VCaP (cell line): ENCODE data around the gene ITPR2.
"Not testable (repeated sequence)": the region's sequence is repeated elsewhere in the genome, so short reads cannot be mapped to it uniquely, and the experiment has no call there.

Experiments
- H3K27ac ChIP-seq: fragments of 450-650 bp; 2 replicates; pipeline ENCODE4 v1.5.1; 2017
- TF ChIP-seq, protein P1 (sequence below): fragments of 450-650 bp; conservative IDR thresholded peaks from 2 replicates; pipeline ENCODE4 v1.5.1; 2017; ENCODE audit warnings: mild to moderate bottlenecking, moderate library complexity

Gene ITPR2

GRCh38 chr12:26520109-26520508 lies 312.9 kb downstream of the ITPR2 start:
- TF ChIP-seq, protein P1, sequence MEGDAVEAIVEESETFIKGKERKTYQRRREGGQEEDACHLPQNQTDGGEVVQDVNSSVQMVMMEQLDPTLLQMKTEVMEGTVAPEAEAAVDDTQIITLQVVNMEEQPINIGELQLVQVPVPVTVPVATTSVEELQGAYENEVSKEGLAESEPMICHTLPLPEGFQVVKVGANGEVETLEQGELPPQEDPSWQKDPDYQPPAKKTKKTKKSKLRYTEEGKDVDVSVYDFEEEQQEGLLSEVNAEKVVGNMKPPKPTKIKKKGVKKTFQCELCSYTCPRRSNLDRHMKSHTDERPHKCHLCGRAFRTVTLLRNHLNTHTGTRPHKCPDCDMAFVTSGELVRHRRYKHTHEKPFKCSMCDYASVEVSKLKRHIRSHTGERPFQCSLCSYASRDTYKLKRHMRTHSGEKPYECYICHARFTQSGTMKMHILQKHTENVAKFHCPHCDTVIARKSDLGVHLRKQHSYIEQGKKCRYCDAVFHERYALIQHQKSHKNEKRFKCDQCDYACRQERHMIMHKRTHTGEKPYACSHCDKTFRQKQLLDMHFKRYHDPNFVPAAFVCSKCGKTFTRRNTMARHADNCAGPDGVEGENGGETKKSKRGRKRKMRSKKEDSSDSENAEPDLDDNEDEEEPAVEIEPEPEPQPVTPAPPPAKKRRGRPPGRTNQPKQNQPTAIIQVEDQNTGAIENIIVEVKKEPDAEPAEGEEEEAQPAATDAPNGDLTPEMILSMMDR, result no peak
- no peak overlapping the region for H3K27ac ChIP-seq

DNA sequence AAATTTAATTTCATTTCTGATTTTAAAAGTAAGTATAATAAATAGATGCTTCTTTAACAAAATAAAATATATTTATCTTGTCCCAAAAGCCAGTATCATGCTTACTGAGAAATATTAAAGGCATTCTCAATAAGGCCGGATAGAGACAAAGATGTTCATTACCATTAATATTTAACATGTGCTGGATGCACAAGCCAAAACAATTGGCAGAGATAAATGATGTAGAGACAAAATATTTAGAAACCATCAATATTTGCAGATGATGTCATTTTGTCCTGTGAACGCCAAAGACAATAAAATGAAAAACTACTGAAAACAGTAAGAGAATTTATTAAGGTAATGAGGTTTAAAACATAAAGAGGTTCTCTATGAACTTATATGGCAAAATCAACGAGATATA lies 313.5 kb downstream of the ITPR2 start:
- H3K27ac ChIP-seq, result no peak overlapping the region
- TF ChIP-seq, protein P1, result no peak

DNA sequence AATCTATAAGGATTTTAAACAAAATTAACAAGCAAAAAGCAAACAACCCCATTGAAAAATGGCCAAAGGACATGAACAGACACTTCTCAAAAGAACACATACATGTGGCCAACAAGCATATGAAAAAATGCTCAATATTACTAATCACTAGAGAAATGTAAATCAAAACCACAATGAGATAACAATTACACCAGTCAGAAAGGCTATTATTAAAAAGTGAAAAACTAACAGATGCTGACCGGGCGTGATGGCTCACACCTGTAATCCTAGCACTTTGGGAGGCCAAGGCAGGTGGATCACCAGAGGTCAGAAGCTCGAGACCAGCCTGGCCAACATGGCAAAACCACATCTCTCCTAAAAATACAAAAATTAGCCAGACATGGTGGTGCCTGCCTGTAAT lies 315.7 kb downstream of the ITPR2 start:
- H3K27ac ChIP-seq, result not testable (repeated sequence)

GRCh38 chr12:26514364-26514763 lies 318.6 kb downstream of the ITPR2 start:
- no peak overlapping the region for H3K27ac ChIP-seq
- TF ChIP-seq, protein P1, result no peak

- TF ChIP-seq, protein P1, result no peak
- H3K27ac ChIP-seq, result no peak overlapping the region
Measured at GRCh38 chr12:26513363-26514043, 319.5 kb downstream of the ITPR2 start.

- TF ChIP-seq, protein P1, result no peak
- no peak overlapping the region for H3K27ac ChIP-seq
Measured at GRCh38 chr12:26512213-26512612, 320.8 kb downstream of the ITPR2 start.

DNA sequence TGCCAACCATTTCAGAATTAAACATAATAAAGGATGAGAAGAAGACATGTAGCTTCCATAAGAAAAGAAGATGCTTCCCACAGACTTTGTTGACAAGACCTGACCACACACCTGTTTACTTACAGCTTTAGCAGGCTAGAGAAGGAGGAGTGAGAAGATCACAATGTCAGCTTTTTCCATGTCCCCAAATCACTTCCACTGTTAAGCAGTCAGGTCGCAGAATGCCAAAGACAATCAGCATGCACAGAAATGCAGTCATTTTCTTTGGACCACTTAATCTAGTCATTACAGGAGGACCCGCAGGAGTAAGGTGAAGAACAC lies 322.7 kb downstream of the ITPR2 start:
- TF ChIP-seq, protein P1, result no peak
- H3K27ac ChIP-seq, result no peak overlapping the region

- no peak overlapping the region for H3K27ac ChIP-seq
- TF ChIP-seq, protein P1, result no peak
Measured at GRCh38 chr12:26507613-26508012, 325.4 kb downstream of the ITPR2 start.
